Stimulated activated CD4-positive, alpha-beta T cell treated with anti-CD3 and anti-CD28 coated beads, Interleukin-4, amount 100 ng/mL, for 4 hours (primary cell): Measurements from ENCODE around the gene CDT1.
"Not testable (repeated sequence)": the region's sequence is repeated elsewhere in the genome, so short reads cannot be mapped to it uniquely, and the experiment has no call there.

Experiments used
- DNase-seq, 2 experiments: peaks; one replicate each; pipeline ENCODE4 v3.0.0-alpha.2; 2020

CDT1 gene

DNA sequence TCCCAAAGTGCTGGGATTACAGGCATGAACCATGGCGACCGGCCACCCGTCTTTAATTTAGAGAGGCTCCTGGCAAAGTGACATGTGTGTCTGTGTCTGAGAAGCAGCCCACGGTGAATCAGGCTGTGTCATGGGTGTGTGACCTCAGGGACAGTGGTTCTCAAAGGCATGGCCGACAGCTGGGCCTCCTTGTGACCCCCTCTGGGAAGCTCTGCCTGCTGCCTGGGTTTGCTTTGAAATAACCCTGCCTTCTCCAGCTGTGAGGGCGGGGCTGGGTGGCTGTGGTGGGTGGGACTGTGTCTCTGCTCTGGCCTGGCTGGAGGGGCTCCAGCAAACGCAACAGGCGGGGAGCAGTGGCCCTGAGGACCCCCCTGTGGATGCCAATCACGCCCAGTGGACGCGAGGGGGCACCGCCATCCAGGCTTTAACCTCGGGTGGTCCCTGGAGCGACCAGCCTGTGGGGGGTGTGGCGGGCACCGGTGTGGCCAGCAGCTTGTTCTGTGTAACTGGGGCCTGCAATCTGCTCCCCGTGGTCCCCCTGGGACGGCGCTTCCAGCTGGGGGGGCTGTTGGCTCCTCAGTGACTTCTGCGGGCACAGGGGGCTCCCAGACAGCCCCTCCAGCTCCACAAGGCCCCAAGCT, 16.9 kb downstream of the CDT1 start:
- no peak for DNase-seq

DNA sequence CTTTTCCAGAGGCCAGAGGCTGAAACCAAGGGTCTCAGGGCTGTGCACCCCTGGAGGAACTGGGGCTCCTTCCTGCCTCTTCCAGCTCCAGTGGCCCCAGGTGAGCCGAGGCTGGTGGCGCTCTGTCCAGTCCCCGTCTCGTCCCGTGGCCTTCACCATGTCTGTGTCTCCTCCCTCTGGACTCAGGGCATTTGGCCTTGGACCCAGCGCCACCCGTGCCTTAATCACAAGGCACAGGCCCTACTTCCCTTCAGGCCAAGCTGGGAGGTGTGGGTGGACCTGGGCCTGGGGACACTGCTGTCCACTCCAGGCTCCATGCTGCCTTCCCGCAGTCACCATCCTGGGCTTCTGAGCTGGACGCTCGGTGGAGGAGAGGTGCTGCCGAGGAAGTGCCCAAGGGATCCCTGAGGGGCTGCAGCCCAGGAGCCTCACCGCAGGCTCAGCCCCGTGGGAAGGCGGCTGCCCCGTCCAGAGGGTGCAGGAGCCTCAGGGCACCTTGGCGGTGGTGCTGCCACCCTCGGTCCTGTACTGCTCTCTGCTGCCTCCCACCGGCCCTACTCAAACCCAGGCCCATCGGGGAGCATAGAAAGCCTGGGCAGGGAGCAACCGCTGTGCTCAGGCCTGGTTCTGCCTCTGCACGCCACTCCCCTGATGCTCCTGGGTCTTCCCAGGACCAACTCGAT, 17.7 kb downstream of the CDT1 start:
- no peak for DNase-seq

- DNase-seq: no peak
Observed at GRCh38 chr16:88822281-88823040, 18.9 kb downstream of the CDT1 start.

DNA sequence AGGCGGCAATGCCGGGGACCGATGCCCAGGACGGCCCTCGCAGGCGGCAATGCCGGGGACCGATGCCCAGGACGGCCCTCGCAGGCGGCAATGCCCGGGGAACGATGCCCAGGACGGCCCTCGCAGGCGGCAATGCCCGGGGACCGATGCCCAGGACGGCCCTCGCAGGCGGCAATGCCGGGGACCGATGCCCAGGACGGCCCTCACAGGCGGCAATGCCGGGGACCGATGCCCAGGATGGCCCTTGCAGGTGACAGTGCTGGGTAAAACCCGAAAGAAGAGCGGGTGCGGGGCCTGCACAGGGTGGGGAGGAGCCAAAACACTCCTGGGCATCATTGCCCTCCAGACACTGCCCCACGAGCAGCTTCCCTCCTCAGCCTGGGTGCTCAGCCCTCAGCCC, 20.1 kb downstream of the CDT1 start:
- not testable (repeated sequence) for DNase-seq

DNA sequence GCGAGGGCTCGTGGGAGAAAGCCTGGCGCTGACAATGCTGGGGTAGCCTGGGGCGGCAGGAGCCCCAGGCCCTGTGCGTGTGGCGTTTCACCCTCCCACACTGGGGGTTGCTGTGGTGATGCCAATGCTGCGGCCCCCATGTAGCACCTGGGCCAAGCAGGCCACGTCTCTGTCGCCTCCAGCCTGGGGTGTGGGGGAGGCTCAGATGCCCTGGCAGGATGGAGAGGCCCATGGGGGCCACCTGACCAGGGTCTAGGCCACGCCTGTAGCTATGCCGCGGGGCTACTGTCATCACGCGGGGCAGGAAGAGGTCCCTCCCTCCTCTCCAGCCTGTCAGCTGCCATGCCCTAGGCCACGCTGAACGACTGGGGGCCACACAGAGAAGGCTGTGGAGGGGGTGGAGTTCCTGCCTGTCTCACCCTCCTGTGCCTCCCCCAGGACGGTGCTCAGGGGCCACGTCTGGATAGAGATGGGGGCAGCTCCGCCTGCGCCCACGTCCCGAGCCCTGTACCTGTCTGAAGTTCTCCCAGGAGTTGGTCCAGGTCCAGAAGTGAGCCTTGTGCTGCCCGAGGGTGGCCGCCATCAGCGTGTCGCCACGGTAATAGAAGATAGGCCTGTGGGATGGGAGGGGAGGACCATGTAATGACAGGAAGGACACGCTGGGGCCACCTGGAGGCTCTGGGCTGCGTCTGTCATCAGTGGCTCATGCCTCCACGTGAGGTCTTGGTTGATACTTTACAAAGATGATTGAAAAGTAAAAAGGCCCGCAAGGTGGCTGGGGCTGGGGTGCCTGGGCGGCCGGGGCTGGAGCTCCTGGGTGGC, 20.9 kb downstream of the CDT1 start:
- no peak for DNase-seq

GRCh38 chr16:88825146-88825545, 21.6 kb downstream of the CDT1 start:
- DNase-seq: no peak

DNA sequence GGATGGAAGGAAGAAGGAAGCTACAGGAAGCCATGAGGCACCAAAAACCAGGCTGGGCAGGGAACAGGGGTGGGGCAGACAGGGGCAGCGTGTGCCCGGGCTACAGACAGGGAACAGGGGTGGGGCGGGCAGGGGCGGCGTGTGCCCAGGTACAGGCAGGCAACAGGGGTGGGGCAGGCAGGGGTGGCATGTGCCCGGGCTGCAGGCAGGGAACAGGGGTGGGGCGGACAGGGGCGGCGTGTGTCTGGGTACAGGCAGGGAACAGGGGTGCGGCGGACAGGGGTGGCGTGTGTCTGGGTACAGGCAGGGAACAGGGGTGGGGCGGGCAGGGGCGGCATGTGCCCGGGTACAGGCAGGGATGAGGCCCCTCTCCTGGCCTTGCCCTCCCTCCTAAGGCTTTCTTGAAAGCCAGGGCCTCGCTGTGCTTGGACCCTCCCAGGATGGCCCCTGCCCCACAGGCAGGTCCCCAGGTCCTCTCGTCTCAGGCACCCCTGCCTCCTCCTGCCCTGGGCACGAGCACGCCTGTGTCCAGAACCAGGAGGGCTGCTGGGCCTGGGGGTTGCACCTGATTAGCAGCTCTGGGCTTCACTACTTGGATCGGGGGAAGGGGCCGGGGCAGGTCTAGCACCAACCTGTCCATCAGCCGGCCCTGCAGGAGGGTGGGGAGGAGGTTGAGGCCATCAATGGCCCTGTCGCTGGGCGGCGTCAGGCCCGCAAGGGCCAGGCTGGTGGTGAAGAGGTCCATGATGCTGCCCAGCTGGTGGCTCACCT, 22.7 kb downstream of the CDT1 start:
- no peak for DNase-seq

- DNase-seq: no peak
Observed at GRCh38 chr16:88827727-88828126, 24.1 kb downstream of the CDT1 start.

- no peak for DNase-seq
Observed at GRCh38 chr16:88828711-88829110, 25.1 kb downstream of the CDT1 start.

GRCh38 chr16:88830258-88830657, 26.7 kb downstream of the CDT1 start:
- no peak for DNase-seq

- DNase-seq: no peak
Observed at GRCh38 chr16:88830783-88831182, 27.2 kb downstream of the CDT1 start.

DNA sequence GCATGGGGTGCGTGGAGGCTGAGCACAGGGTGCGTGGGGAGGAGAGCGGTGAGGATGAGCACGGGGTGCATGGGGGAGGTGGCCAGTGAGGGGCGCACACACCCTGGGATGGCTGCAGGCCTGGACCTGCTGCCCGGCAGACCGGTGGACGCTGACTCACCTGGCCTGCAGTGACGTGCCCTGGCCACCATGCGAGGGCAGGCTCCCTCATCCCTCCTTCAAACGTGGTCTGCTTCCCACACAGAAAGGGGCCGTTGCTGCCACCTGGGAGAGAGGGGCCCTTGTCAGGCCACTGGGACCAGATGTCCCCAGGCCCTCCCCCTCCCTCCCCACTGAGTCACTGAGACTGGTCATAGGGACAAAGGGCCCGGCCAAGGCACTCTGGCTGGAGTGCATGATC, 28.2 kb downstream of the CDT1 start:
- no peak for DNase-seq

DNA sequence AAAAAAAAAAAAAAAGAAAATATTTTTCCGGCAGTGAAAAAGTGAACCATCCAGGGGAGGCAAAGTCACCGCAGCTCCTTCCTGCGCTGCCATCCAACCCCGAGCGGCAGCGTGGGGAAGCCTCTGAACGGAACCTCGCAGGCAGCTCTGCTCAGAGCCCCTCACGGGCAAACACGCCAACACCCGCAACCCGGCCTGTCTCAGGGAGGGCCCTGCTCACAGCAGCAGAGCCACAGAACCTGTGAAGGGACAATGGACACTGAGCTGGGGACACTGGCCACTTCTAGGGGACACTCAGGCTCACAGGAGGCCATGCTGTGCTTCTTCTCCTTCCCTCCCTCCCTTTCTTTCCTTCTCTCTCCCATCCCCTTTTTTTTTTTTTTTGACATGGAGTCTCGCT, 29.5 kb downstream of the CDT1 start:
- no peak for DNase-seq

- no peak for DNase-seq
Observed at GRCh38 chr16:88834670-88835069, 31.1 kb downstream of the CDT1 start.

- DNase-seq: no peak
Observed at GRCh38 chr16:88835383-88835782, 31.8 kb downstream of the CDT1 start.

GRCh38 chr16:88835818-88836217, 32.2 kb downstream of the CDT1 start:
- DNase-seq: no peak

GRCh38 chr16:88836791-88837190, 33.2 kb downstream of the CDT1 start:
- DNase-seq: no peak

DNA sequence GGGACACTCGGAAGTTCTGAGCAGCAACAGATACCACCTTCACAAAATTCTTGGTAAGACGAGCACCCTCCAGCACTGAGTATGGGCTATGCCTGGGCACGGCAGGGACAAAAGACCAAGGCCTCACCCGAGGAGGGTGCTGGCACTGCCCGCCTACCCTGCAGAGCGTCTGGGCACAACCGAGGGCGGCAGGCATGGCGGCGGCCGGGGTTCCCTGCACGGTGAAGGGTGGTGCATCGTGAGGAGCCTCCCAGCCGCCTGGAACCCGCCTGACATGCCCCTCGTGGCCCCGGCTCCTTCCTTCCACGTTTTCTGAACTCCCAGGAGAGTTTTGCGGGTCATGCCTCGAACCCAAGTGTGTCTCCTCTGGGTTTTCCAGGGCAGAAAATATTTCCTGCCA, 34.2 kb downstream of the CDT1 start:
- DNase-seq: no peak

DNA sequence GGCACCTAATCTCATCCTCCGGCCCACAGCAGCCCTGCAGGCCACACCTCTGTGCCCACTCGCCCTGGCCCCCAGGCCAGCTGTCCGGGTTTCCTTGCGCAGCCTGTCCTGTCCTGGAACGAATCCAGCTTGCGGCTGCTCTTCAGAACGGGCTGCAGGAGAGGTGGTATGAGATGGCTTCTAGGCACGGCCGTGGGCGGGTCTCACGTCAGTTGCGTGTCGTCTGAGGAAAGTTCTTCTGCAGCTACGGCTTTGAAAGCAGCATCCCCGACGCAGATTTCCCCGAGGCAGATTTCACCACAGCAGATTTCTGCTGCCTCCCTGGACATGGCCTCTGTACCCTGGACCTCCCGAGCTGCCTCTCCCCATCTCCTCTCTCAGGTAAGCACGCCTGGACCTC, 35.0 kb downstream of the CDT1 start:
- DNase-seq: no peak

- DNase-seq: no peak
Observed at GRCh38 chr16:88839026-88839529, 35.5 kb downstream of the CDT1 start.

GRCh38 chr16:88839745-88840599, 36.4 kb downstream of the CDT1 start:
- DNase-seq: no peak
